ENCODE measurements around the gene BCR. TPM values are rescaled to one million over a fixed set of nuclear protein-coding genes. Genes with fewer than 3 reads are reported as not detected.
"Not testable (repeated sequence)": the region's sequence is repeated elsewhere in the genome, so short reads cannot be mapped to it uniquely, and the experiment has no call there.

The BCR gene
- total RNA-seq, 1 experiment from 2014 or later: 27.0 TPM

DNA sequence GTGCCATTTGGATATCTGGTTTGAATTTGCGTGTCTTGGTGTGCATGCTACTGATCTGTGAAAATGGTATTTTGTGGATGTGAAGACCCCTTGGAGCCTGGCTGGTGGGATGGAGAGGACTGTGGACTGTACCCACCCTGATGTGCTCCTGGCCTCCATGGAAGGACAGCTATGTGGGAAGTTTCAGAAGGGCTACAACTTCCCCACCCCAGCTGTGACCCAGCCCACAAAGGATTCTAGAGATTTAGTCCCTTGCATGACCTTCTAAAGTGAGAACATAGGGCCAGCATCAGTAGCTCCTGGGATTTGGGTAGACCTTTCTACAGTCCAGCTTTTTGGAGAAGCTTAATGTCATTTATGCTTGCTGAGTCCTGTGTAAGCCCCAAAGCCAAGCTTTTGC lies 173.4 kb downstream of the BCR start:
- Histone ChIP-seq H3K4me3 (no peak overlapping the region), H3K9me3 (replicated peaks) (no peaks in the 10 kb centered on the region), H3K36me3 (no peaks in the 10 kb centered on the region), H3K27ac (no peak overlapping the region), H3K4me1 (replicated peaks) (no peaks in the 10 kb centered on the region), H3K27me3 (replicated peaks) (peaks cover 14% of the 10 kb centered on the region; the same call in 1 of the 2 replicates)
- no peak for DNase-seq (ENCODE audit: low read depth in 1 of 2, low spot score in 2 of 2)

DNA sequence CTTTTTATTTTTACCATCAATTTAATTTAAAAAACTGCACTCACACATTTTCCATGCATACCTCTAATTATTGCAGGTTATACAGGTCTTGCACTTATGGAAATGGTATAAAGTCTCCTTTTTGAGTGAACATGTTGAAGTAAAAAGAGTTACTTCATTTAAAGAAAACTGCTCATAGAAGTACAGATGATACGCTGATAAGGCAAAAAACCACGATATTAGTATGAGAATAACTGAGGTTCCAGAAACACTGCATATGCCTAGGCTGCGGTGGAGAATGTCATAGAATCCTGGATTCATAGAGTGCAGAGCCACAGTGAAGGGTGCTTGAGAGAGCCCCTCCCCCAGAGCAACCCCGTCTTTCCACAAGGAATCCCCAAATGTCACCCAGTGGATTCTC lies 175.8 kb downstream of the BCR start:
- Histone ChIP-seq H3K4me3 (no peak overlapping the region), H3K4me1 (replicated peaks) (no peaks in the 10 kb centered on the region), H3K27me3 (replicated peaks) (peaks cover 11% of the 10 kb centered on the region; the same call in 1 of the 2 replicates), H3K27ac (no peak overlapping the region), H3K9me3 (replicated peaks) (no peaks in the 10 kb centered on the region), H3K36me3 (no peaks in the 10 kb centered on the region)
- no peak for DNase-seq (ENCODE audit: low read depth in 1 of 2, low spot score in 2 of 2)

DNA sequence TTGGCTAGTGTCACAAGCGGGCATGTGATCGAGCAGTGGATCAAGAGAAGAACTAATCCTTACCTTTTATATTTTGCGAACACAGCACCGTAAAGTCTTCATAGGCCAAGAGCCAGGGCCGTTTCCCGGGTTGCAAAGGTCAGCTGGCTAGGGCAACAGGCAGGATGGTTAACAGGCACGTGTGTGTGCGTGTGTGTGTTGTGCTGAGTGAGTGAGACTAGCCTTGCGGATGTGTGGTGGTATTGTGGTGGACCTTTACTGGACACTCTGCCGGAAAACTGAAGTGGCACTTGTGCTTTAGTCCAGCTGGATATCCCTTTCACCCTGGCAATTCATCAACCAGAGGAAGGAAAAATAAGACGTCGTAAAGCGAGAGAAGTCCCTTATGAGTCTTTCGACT lies 176.7 kb downstream of the BCR start:
- H3K27me3 ChIP-seq (replicated peaks): peaks cover 9% of the 10 kb centered on the region; the same call in 1 of the 2 replicates
- H3K36me3 ChIP-seq: no peaks in the 10 kb centered on the region
- no peaks in the 10 kb centered on the region for H3K4me1 ChIP-seq (replicated peaks)
- H3K27ac ChIP-seq: no peak overlapping the region
- no peak for DNase-seq (ENCODE audit: low read depth in 1 of 2, low spot score in 2 of 2)
- H3K4me3 ChIP-seq: no peak overlapping the region
- H3K9me3 ChIP-seq (replicated peaks): no peaks in the 10 kb centered on the region

DNA sequence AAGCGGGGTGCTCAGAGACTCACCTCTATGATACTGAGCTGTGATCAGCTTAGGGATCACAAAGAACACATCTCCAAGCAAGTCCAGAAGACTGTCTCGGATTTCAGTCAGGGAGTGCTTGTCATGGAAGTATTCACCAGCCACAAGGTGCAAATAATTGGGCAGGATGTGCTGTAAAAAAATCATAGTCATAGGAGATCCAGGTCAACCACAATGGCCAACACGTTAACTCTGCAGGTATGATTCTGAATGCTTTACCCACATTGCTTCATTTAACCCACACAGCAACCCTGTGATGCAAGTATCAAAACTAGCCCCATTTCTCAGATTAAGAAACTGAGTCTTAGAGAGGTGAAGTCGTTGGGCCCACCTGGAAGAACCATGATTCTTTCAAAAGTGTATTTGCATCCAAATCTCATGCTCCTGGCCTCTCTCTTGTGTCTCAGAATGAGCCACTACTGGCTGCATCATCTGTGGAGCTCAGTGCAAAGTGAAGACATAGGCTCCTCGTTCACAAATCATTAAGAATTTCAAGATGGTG lies 179.3 kb downstream of the BCR start:
- no peaks in the 10 kb centered on the region for H3K4me1 ChIP-seq (replicated peaks)
- H3K4me3 ChIP-seq: no peak overlapping the region
- H3K36me3 ChIP-seq: no peaks in the 10 kb centered on the region
- H3K27me3 ChIP-seq (replicated peaks): peaks cover 6% of the 10 kb centered on the region; the same call in 1 of the 2 replicates
- DNase-seq (ENCODE audit: low read depth in 1 of 2, low spot score in 2 of 2): no peak
- H3K27ac ChIP-seq: no peak overlapping the region
- no peaks in the 10 kb centered on the region for H3K9me3 ChIP-seq (replicated peaks)

DNA sequence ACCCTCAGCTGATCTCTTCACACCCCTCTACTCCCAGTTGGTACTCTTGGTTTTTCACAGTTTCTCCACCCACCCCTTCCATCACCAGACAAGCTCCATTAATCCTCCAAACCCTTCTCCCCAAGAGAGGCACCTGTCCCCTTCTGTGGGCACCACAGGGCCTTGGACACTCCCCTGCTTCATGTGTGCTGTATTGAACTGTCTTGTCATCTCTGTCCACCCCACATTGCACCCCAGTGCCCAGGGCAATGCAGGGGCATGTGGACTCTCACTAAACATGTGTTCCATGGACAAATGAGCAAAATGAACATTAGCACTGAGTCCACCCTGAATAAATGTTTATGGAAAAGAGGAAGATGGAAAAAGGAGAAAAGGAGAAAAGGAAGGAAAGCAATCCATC lies 181.4 kb downstream of the BCR start:
- H3K27me3 ChIP-seq (replicated peaks): peaks cover 13% of the 10 kb centered on the region; the same call in 1 of the 2 replicates
- no peak overlapping the region for H3K27ac ChIP-seq
- DNase-seq (ENCODE audit: low read depth in 1 of 2, low spot score in 2 of 2): no peak
- H3K9me3 ChIP-seq (replicated peaks): no peaks in the 10 kb centered on the region
- H3K4me1 ChIP-seq (replicated peaks): no peaks in the 10 kb centered on the region
- H3K36me3 ChIP-seq: no peaks in the 10 kb centered on the region
- no peak overlapping the region for H3K4me3 ChIP-seq

DNA sequence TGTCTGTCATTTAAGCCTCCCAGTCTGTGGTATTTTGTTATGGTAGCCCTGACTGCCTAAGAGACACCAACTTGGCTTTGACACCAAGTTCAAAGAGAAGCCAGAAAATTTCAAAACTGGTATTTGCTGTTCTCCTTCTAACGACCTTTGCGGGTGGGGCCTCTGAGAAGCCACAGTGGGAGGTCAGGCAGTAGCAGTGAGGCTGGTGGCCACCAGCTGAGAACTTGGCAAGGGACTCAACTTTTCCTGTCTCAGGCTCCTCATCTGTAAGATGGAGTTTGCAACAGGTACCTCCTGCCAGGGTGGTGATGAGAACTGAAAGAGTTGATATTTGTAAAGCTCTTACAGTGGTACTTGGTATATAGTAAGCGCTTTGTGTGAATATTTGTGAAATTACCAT lies 183.4 kb downstream of the BCR start:
- no peak overlapping the region for H3K4me3 ChIP-seq

DNA sequence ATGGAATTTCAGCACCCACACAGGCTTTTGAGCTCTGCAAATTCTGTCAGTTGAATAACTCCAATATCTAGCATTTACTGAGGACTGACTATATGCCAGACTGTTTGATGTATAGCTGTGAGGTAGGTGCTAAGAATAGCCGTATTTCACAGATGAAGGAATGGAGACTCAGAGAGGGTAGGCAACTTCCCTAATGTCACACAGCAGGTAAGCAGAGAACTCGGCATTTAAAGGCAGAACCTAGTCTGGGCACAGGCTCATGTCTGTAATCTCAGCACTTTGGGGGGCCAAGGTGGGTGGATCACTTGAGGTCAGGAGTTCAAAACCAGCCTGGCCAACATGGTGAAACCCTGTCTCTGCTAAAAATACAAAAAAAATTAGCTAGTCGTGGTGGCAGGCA lies 184.1 kb downstream of the BCR start:
- peaks cover 15% of the 10 kb centered on the region; the same call in 1 of the 2 replicates for H3K27me3 ChIP-seq (replicated peaks)
- no peaks in the 10 kb centered on the region for H3K36me3 ChIP-seq
- H3K27ac ChIP-seq: no peak overlapping the region

More for the DNA sequence above, 183.4 kb downstream of the BCR start:
- Histone ChIP-seq H3K4me1 (replicated peaks) (no peaks in the 10 kb centered on the region), H3K9me3 (replicated peaks) (no peaks in the 10 kb centered on the region), H3K36me3 (no peaks in the 10 kb centered on the region), H3K27me3 (replicated peaks) (peaks cover 15% of the 10 kb centered on the region; the same call in 1 of the 2 replicates), H3K27ac (no peak overlapping the region)
- no peak for DNase-seq (ENCODE audit: low read depth in 1 of 2, low spot score in 2 of 2)

DNA sequence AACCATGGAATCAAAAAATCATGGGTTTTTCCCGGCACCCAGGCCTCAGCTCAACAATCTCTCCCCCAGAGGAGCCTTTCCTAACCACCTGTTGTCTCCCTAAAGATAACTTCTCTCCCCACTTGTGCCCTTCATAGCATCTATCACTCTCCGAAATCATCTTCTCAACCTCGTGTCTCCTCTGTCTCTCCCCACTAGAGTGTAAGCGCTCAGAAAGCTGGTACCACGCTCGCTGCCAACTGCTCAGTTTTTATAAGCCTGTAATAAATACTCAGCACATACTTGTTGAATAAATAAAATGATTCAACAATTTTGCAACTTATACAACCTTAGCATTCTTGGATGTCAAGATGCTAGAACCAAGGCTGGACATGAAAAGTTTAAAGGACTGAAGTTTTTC lies 185.2 kb downstream of the BCR start:
- H3K27me3 ChIP-seq (replicated peaks): peaks cover 15% of the 10 kb centered on the region; the same call in 1 of the 2 replicates

More for the DNA sequence above, 184.1 kb downstream of the BCR start:
- Histone ChIP-seq H3K4me3 (no peak overlapping the region), H3K9me3 (replicated peaks) (no peaks in the 10 kb centered on the region), H3K4me1 (replicated peaks) (no peaks in the 10 kb centered on the region)
- DNase-seq (ENCODE audit: low read depth in 1 of 2, low spot score in 2 of 2): no peak

DNA sequence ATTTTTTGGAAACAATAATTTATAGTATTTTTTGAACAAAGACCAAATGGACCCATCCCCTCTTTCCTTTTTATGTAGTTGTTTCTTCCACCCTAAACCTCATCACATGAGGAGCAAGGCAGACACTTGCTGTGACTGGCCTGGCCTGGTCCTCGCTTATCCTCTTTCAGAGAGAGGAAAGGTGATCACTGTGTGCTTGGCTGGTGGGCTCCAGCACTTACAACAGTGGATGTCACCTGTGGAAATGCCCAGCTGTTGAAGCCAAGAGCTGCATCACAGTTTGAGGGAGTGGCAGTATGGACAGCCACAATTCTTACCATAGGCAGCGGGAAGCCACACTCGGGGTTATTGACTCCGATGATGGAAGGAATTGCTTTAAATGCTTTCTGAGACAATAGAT lies 185.7 kb downstream of the BCR start:
- H3K27me3 ChIP-seq (replicated peaks): peaks cover 15% of the 10 kb centered on the region; the same call in 1 of the 2 replicates
- H3K36me3 ChIP-seq: no peaks in the 10 kb centered on the region
- no peak overlapping the region for H3K4me3 ChIP-seq
- H3K4me1 ChIP-seq (replicated peaks): no peaks in the 10 kb centered on the region
- no peaks in the 10 kb centered on the region for H3K9me3 ChIP-seq (replicated peaks)
- no peak overlapping the region for H3K27ac ChIP-seq
- no peak for DNase-seq (ENCODE audit: low read depth in 1 of 2, low spot score in 2 of 2)

More for the DNA sequence above, 185.2 kb downstream of the BCR start:
- Histone ChIP-seq H3K4me3 (no peak overlapping the region), H3K4me1 (replicated peaks) (no peaks in the 10 kb centered on the region), H3K27ac (no peak overlapping the region), H3K9me3 (replicated peaks) (no peaks in the 10 kb centered on the region), H3K36me3 (no peaks in the 10 kb centered on the region)
- DNase-seq (ENCODE audit: low read depth in 1 of 2, low spot score in 2 of 2): no peak

DNA sequence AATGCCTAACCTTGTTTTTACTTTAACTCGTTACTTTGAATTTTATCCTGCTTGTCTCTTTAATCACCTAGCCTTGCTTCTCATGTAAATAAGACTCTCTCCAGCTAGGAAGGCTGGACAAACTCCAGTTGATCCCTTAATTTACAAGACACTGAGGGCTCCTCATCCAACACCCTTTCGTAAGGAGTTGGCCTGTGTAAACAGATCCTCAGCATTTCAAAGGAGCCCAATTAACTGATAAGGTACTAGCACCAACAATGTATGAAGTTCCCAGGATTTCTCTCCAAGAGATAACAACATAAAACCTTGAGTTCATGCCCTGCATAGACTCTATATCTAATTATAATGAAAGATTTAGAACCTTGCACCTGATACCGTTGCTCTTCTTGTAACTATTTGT lies 186.9 kb downstream of the BCR start:
- not testable (repeated sequence) for H3K36me3 ChIP-seq; H3K27ac ChIP-seq; DNase-seq (ENCODE audit: low read depth in 1 of 2, low spot score in 2 of 2); H3K4me1 ChIP-seq (replicated peaks); H3K9me3 ChIP-seq (replicated peaks); H3K4me3 ChIP-seq
- H3K27me3 ChIP-seq (replicated peaks): peaks cover 15% of the 10 kb centered on the region; the same call in 1 of the 2 replicates

Other genes with a start within 250 kb of the BCR start
- gene GNAZ, start 110.0 kb upstream of the BCR start, total RNA-seq (2014; rRNA removed; shearing (Covaris generic)): 68.9 and 82.5 TPM in 2 replicates
- not detected in 2 replicates for gene RSPH14, start 38.5 kb upstream of the BCR start, total RNA-seq (2014; rRNA removed; shearing (Covaris generic))
- 0.42 TPM in 1 of 2 replicates, not detected in the other for gene RAB36, start 35.0 kb upstream of the BCR start, total RNA-seq (2014; rRNA removed; shearing (Covaris generic))

Data from SJSA1 (cell line).